HG03159 (cell line): ENCODE results near the gene POC1A.
"Not testable (repeated sequence)": the region's sequence is repeated elsewhere in the genome, so short reads cannot be mapped to it uniquely, and the experiment has no call there.

ENCODE experiments used
- ATAC-seq: cut with Tn5 transposase; IDR thresholded peaks from one replicate; pipeline ENCODE4 v1.9.1; 2021; ENCODE audit warnings: mild to moderate bottlenecking, moderate library complexity; ENCODE audit not compliant: unreplicated experiment

POC1A gene

DNA sequence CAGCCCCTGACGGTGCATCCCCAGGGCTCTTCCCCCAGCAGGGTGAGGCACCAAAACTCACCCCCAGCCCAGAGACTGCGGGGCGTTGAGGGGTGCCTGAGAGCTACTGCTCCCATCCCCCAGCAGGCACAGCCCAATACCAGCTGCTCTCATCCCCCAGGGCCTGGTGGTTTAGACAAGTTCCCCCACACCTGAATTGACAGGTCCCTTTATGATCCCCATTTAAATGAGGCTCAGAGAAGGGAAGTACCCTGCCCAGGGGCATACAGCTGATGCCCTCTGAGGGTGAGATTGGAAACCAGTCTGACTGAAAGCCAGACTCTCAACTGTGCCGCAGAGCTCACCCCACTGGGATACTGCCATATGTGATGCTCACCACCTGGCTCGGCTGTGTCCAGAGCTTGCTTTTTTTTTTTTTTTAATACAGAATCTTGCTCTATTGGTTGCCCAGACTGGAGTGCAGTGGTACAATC lies 118.0 kb downstream of the POC1A start:
- no peak for ATAC-seq

DNA sequence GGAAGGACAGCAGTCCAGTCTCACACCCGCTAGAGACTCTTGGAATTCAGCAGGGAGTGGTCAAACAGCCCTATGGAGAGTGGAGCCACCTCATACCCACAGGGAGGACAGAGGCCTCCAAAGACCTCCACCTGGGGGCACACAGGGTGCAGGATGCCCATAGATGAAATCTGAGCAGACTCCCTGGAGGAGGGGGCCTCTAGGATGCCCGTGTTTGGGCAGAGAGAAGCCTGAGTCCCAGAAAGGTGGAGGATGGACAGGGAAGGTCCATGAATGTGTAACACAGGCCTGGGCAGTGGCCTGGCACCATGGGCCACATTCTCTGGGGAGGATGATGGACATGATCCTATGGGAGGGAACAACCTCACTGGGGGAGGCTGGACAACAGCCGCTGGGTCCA lies 119.6 kb downstream of the POC1A start:
- no peak for ATAC-seq

DNA sequence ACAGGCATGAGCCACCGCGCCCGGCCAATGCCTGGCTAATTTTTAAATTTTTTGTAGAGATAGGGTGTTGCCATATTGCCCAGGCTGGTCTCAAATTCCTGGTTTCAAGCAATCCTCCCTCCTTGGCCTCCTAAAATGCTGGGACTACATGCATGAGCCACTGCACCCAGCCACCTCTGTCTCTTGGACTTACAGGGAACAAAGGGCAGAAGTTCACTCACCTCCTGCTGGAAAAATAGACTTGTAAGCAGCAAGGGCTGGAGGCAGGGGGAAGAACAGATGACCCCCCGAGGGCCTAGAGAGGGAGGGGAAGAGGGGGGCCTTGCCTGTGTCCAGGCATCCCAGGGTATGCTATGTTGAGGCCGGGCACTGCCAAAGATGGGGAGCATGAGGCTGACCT lies 120.0 kb downstream of the POC1A start:
- ATAC-seq: no peak

DNA sequence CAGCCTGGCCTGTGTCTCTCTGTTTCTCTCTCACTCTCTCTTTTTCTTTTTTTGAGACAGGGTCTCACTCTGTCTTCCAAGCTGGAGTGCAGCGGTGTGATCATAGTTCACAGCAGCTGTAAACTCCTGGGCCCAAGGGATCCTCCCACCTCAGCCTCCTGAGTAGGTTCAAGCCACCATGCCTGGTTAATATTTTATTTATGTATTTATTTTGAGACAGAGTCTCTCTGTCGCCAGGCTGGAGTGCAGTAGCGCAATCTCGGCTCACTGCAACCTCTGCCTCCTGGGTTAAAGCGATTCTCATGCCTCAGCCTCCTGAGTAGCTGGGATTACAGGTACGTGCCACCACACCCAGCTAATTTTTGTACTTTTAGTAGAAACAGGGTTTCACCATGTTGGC lies 120.5 kb downstream of the POC1A start:
- ATAC-seq: not testable (repeated sequence)

DNA sequence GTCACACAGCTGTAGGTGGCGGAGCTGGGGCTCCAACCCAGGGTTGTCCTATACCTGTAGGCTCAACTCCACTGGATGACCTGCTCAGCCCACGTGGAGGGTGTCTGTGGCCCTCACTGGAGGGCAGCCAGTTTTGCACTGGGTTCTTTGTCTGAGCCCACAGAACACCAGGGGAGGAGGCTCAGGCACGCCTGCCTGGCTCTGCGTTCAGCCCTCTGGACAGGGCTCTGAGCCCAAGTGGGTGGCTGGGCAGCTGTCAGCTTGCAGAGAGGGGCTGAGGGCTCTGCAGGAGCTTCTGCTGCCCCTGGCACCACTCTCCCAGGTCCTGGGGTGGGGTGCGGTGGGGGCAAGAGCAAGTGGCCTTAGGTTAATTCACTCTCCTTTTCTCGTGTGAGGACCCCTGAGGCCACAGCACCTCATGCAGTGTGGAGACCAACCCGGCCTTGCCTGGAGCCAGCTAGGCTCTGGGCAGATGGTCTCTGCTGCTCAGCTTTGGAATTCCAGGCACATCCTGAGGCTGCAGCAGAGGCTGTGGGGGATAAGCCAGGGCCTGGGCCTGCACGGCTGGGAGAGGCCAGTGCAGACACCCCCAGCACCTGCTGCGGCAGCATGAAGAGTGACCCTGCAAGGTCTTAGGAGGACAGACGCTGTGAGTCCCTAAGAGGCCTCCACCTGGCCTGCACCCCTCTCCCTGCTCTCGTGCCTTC lies 121.4 kb downstream of the POC1A start:
- ATAC-seq: no peak

DNA sequence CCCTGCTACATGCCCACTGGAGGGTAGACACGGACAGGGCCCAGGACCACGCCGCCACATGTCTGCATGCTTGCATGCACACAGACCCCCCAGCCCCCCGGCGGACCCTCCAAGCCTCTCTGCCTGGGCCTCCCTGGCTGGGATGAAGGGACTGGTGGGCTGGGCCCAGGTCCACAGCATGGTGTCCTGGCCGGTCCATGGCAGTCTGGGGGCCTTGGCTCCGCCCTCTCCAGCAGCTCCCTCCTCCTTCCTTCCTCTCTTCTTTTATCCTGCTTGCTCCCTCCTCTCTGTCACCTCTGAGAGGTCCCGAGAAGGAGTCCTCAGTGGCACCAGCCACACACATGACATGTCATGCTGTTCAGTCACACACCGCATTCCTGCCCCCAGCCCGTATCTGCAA lies 122.3 kb downstream of the POC1A start:
- ATAC-seq: no peak

DNA sequence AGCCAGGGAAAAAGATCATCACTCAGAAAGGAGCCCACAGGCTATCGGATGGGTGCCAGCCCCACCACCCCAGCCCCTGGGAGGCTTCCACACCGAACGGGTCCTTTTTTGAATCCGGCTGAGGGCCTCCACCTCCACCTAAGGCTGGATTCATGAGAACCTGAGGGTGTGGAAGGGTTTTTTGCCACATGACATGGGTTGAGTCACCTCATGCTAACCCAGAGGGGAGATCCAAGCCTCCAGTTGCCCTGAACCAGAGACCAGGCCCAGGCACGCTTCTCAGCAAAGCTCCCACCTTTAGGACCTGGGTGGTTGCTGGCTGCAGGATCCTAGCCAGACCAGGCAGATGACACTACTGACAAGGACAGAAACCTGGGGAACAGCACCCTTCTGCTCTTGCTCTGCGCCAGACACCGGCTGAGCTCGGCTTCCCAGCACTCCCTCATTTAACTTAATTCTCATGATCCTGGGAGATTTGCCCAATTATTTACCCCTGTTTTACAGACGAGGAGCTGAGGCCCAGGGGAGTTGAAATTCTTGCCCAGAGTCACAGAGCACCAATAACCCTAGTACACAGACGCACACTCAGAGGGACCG lies 123.4 kb downstream of the POC1A start:
- ATAC-seq: no peak

DNA sequence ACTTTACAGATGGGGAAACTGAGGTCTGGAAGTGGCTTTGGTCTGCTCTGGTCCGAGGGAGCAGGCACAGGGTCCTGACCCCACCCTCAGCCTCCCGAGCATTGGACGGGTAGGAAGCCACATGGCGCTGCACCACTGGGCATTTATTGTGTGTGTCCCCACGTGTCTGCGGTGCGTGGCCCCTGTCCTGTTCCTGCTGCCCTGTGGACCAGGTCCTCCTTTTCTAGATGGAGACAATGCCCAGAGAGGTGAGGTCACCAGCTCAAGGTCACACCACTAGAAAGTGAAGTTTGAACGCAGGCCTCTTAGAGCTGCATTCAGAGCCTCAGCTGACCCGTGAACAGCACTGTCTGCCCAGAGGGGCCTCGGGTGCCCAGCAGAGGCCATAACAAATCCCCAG lies 124.7 kb downstream of the POC1A start:
- ATAC-seq: no peak

DNA sequence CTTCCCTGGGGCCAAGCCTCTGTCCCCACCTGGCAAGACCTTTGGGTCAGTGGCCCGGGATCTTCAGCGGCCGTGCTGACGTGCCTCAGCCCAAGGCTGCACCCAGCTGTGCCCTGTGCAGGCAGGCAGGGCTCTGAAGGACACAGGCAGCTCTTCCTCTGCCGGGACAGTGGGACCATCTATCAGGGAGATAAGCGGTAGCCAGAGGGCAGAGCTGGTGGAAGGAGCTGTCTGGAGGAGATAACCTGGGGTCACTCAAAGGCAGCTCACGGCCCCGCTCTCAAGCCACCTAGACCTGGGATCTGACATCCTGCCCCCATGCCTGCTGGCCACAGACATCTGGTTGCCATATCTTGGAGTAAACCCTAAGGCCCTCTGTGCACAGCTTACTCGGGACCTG lies 125.2 kb downstream of the POC1A start:
- ATAC-seq: no peak

DNA sequence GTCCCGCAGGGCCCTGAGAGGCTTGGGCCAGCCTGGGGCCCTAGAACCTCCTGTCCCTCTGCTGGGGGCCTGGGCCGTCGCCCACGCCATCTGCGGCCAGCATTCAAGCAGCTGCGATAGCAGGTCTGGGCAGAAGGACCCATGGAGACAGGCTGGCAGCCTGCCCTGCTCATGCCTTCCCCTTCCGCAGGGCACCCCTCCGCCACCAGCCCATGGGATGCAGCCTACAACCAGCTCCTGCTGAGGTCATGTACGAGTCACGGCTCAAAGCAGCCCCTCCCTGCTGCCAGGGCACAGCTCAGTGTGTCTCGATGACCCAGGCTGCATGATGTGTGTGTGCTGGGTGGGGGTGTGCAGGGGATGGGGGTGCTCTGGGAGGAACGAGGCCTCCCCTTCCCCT lies 125.7 kb downstream of the POC1A start:
- ATAC-seq: no peak

DNA sequence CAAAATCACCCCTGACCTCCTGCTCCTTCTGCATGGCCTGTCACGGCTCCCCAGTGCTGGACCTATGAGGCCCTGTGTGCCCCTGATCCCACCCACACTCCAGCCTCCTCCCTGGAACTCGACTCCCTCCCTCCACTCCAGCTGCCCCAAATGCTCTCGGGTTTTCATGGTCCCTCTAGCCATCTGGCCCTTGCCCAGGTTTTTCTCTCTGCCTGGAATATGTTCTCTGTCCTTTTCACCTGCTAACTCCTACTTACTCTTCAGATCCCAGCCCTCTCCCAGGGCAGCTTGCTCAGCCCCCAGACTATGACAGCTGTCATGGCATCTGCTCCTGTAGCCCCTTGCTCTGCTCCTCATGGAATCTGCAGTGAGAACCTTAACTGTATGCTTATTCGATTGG lies 128.2 kb downstream of the POC1A start:
- no peak for ATAC-seq

DNA sequence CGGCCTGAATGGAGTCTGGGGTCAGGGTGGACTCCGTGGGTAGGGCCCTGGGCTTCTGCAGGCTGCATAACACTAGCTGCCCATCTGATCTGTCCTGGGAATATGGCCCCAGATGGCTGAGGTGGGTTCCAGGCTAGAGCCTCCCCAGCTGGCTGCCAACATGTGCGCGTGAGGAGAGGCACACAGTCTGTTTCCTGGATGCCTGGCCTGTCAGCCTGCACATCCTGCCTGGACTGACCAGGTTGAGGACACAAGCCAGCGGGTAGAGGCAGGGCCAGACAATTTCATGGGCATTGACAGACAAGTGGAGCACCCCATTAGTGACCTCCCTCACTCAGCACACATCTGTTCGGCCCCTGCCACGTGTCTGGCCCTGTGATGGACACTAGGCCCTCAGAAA lies 128.8 kb downstream of the POC1A start:
- ATAC-seq: no peak
